ENCODE measurements around the gene PLGLB1.
"Not testable (repeated sequence)": the region's sequence is repeated elsewhere in the genome, so short reads cannot be mapped to it uniquely, and the experiment has no call there.

Gene PLGLB1

DNA sequence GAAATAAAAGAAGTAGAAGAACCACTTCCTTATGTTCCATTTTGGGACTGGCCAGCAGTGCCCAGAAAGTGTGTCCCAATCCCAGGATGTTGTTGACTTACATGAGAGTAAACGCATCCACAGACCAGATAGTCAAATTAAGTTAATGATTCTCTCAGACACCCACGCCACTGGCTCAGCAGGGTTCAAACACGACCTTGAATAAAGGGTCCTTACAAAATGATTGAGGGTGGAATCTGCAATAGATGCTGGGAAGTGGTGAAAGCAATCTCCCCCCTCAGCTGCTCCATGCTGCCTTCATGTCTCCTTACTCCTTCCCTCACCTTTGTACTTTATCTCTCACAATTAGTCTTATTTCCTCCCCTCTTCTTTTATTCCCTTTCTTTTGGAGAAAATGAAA is at the start of gene PLGLB1:
PLGLB1 (minus strand) TSS at position 101 of the 400 bp plus-strand sequence; CDS start at position 40, 61 bp downstream.
- not testable (repeated sequence) for DNase-seq

DNA sequence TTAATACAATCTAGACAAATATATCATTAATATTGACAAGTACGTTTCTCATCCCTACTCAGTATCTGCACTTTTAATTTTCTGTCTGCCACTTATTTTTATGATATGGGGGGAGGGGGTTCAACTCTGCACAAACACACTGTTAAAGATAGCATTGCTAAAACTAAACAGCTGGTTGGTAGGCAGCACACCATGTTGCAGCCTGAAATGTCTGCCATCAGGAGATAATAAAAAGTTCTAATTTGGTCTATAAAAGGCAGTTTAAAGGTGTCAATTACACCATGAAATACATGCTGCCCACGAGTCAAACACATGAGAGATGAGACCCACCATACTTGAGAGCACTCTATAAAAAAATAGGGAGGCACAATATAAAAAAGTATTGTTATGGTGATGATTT is 42.7 kb upstream of the PLGLB1 start:
- not testable (repeated sequence) for DNase-seq

DNA sequence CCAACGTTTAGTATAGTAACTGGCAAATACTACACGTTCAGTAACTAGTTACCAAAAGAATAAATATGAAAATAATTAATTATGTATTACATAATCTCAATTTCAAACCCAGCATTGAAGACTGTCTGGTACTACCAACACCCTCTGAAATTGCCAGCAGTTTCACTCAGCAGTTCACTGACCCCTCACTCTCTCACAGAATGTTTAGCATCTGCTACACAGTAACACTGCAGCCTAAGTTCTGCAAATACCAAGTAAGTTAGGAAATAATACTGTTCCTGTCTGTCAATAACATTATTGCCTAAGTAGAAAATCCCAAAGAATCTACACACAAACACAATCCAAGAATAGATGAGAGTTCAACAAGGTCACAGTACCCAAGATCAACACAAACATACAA is 41.8 kb upstream of the PLGLB1 start:
- DNase-seq = not testable (repeated sequence)

DNA sequence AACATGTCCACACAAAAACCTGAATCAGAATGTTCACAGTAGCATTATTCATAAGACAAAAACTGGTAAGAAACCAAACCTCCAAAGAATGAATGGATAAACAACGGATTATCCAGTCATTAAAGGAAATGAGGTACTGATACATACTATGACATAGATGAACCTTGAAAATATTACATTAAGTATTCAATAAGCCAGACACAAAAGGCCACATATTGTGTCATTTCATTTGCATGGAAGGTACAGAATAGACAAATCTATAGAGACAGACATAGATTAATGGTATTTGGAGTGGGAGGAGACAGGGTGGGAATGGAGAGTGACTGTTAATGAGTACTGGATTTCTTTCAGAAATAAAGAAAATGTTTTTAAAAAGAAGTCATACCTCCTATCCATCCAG is 39.9 kb upstream of the PLGLB1 start:
- DNase-seq = not testable (repeated sequence)

DNA sequence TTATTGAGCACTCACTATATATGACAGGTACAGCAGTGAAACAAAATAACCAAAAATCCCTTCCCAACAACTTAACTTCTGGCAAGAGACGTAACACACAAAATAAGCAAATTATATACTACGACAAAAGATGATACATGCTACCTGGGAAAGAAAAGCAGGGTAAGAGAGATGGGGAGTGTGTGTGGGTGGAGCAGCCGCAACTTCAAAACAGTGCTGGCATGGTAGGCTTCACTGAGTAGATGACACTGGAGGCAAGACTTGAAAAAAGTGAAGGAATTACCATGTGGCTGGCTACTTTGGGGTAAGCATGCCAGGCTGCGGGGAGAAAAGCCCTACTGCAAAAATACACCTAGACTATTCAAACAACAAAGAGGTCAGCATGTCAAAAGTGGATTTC is 36.0 kb upstream of the PLGLB1 start:
- DNase-seq = not testable (repeated sequence)

DNA sequence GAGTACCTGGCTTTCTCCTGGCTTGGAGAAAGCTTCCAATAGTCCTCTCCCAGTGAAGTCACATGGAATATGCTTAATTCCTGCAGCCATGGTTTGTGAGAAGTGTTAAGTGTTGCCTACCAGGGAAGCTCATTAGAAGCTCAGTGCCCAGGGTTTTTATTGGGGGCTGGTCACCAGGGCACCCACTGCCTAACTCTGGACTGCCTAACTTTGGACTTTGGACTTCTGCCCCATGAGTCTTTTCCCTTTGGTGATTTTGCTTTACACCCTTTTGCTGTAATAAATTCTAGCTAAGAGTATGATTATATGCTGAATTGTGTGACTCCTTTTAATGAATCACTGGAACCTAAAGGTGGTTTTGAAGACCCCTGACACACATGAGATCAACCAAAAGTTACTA is 35.2 kb upstream of the PLGLB1 start:
- DNase-seq = not testable (repeated sequence)

DNA sequence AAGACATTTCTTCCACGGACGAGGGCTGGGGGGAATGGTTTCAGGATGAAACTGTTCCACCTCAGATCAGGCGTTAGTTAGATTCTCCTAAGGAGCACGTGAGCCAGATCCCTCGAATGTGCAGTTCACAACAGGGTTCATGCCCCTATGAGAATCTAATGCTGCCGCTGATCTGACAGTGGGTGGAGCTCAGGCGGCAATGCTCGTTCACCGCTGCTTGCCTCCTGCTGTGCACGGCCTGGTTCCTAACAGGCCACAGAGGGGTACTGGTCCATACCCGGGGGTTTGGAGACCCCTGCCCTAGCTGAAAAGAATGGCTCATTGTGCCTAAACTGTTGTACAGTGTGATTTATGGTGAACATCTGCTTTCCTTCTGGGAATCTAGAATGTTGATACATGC is 34.8 kb upstream of the PLGLB1 start:
- DNase-seq = not testable (repeated sequence)

DNA sequence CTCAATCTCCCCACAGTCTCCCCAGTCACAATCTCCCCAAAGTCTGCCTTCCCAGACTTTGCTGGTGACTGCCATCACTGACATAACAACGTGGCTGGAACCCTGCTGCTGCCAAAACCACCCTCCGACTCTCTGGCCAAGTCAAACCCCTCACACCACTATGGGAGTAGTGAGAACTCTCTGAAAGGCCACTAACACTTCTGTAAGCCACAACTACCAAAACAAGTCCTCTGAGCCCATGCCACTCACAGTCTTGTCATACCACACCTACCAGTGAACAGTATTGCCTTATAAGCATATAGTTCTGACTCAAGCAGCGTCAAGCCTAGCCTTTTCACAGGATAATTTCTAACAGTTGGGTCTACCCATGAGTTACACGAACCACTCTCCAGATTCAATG is 32.7 kb upstream of the PLGLB1 start:
- not testable (repeated sequence) for DNase-seq

DNA sequence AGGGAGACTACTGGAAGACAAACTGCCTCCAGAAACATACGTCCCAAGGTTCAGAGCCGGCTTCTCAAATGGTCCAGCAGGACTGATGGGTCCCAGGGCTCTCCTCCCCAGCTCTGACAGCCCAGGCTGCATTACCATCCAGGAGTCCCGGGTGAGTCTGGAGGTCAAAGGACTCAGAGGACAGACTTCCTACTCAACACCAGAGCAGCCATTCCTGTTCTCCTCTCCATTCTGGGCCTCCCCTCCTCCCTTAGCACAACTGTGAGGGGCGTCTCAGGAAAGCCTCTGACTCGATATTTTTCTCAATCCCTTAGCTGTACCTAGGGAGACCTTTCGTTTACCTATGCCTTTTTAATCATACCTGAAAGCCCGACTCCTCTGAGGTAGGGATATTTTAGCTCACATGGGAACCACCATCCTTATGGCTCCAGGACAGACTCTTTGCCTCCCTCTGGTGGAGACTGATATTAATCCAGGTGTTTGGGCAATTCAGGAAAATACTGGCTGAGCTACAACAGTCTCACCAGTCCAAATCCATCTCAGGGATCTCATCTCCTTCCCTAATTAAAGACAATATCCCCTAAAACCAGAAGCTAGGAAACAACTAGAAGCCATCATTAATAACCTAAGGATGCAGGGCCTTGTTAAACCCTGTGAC is 19.8 kb upstream of the PLGLB1 start:
- DNase-seq = not testable (repeated sequence)

DNA sequence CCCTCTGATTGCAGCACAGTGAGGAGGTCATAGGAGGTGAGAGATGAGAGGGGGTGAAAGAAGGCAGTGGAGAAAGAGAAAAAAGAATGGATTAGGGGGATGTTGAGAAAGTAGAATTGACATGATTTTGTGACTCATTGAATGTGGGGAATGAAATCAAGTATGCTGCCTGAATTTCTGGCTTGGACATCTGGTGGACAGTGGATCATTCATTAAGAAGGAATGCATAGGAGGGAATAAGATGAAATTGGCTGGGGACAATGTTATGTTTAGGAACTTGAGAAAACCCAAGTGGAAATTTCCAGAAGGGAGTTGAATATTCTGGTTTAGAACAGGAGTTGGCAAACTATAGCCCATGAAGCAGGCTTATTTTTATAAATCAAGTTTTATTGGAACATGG is 7.0 kb upstream of the PLGLB1 start:
- DNase-seq = not testable (repeated sequence)

DNA sequence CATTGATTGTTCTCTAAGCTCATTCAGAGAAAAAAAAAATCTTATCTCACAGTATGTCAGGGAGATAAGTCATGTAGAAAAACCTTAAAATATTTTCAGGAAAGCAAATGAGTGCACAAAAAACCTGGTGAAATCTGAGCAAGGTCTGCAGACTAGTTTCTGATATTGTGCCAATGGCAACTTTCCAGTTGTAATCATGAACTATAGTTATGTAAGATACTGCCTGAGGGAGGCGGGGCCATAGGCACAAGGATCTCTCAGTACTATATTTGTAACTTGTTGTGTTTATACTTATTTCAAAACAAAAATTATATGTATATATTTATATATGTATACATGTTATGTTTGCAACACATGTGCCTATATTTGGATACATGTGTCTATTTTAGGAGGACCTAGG is 5.2 kb upstream of the PLGLB1 start:
- not testable (repeated sequence) for DNase-seq

DNA sequence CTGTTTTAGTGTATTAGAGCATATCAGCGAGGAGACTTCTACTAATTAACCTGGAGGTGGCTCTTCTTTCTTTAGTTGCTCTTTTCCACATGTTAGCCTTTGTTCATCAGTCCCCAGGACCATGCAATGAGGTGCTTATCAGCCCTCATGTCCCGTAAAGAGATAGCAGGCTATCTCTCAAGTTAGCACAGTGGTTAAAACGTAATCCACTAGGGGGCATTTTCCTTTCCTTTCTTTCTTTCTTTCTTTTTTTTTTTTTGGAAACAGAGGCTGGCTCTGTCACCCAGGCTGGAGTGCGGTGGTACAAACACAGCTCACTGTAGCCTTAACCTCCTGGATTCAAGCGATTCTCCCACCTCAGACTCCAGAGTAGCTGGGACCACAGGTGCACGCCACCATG is 4.3 kb upstream of the PLGLB1 start:
- DNase-seq = not testable (repeated sequence)

DNA sequence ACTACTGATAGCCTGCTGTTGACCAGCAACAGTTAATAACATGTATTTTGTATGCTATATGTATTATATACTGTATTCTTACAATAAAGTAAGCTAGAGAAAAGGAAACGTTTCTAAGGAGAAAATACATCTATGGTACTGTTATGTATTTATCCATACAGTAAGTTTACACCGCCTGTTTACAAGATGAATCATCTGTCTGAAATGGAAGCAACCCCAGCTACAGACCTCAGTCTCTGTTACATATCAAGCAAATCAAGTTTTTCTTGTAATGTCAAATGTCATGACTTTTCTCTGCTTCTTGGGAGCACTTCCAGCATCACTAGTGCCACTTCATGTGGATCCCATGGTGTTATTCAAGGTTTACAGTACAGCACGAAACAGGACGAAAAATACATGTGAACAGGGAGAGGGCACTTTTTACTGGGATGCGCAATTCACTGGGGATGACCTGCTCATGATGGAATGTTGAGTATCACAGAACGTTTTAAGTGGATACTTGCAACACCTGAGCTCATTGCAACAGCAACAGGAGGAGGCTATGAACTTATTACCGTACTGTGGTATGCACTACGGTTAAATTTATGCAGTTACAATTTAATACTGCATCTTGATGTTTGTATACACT is 2.5 kb upstream of the PLGLB1 start:
- DNase-seq = not testable (repeated sequence)

DNA sequence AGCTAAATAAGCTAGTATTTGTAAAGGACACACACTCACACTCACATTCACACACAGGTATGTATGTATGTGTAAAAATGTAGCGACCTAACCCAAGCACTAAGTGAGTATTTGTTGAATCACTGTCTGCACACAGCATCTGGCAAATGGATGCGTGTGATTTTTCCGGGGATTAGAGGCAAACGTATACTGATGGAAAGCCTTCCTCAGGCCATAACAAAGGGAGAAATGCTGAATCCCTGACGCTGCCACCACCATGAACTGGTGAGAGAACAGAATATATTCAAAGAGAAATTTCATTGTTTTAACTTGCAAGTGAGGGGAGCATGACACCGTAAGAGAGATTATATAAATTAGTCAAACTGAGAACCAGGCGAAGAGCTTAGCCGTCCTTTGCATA is 601 bp downstream of the PLGLB1 start:
- DNase-seq = not testable (repeated sequence)

DNA sequence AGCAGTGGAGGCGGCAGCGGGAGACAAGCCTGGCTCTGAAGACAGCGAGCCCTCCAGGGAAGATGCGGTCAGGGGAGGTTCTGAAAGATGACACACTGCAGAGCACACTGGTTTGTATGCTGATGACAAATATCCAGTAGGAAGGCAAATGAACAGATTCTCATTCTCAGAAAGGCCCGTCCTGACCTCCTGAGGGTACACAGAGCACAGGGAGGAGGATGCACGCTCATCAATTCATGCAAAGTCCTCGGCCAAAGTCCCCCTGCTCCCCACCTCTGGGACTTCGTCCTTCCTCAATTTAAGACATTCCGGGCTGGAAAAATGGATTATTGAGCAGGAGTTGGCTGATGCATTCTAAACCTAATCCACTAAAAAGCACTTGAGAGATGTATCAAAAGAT is 2.6 kb downstream of the PLGLB1 start:
- DNase-seq = not testable (repeated sequence)

DNA sequence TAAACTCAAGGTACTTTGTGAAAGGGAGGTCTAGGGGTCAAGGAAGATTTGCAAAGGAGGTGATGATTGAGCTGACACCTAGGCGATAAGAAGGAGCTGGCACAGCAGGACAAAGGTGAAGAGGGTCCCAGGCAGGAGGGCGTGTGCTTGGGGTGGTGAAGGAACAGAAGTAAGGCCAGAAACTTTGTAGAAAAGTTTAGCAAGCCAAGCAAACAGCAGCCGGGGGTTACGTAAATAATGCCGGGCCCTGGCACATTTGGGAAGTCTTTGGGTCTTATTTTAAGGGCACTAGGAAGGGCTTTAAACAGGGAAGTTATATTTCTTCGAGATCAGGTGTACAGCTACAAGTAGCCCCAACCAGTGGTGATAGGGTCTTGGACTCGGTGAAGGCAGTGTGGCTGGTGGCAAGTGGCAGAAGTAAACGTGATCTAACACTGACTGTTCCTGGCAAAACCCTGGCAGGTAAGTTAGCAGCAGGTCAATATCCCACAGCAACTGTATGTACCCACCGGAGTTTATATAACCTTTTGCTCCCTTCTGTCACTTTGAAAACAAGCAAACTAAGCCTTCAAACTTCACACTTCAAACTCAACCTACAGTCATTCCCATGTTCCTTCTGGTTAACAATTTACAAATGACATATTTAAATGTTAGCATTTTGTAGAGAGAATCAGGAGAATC is 7.0 kb downstream of the PLGLB1 start:
- not testable (repeated sequence) for DNase-seq

DNA sequence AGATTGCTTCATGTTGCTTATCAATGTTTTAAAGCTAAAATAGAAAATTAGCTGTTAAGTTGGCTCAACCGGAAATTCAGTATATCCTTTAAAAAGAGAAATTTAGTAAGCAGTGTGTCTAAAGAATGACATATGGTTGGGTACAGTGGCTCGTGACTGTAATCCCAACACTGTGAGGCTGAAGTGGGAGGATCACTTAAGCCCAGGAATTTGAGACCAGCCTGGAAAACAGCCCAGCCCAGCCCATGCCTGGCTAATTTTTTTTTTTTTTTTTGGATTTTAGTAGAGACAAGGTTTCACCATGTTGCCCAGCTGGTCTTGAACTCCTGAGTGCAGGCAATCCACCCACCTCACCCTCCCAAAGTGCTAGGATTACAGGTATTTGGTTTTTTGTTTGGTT is 17.2 kb downstream of the PLGLB1 start:
- DNase-seq = not testable (repeated sequence)

Data from amygdala (tissue), 56 donors.